Cardiac muscle cell (in vitro differentiated cells and primary cell): ENCODE measurements around the gene TMEM39A. TPM values are rescaled to one million over a fixed set of nuclear protein-coding genes. Genes with fewer than 3 reads are reported as not detected.

Experiments
- DNase-seq, 2 donors: peaks; one replicate each; pipeline versions ENCODE4 v3.0.0 to v3.0.0-alpha.2; 2010 to 2017; ENCODE audit warnings: low read depth in 1 of 2, low spot score in 1 of 2
- H3K27ac ChIP-seq: fragments of 200-600 bp; sonication (generic); 2 replicates; pipeline ENCODE4 v1.5.1; 2016
- H3K27me3 ChIP-seq: fragments of 200-600 bp; sonication (generic); 2 replicates; pipeline ENCODE4 v1.6.0; 2016; ENCODE audit warnings: control low read depth
- H3K36me3 ChIP-seq: fragments of 200-600 bp; sonication (generic); 2 replicates; pipeline ENCODE4 v1.5.1; 2016; ENCODE audit warnings: control low read depth
- H3K4me1 ChIP-seq: fragments of 200-600 bp; sonication (generic); 2 replicates; pipeline ENCODE4 v1.8.1; 2017; ENCODE audit warnings: low read depth, mild to moderate bottlenecking, mixed run types
- H3K4me3 ChIP-seq: fragments of 200-600 bp; sonication (generic); 2 replicates; pipeline ENCODE4 v1.5.1; 2016; ENCODE audit warnings: mild to moderate bottlenecking
- H3K9me3 ChIP-seq: fragments of 200-600 bp; sonication (generic); 2 replicates; pipeline ENCODE4 v1.5.1; 2017; ENCODE audit warnings: low read depth, mild to moderate bottlenecking, control low read depth
- CTCF ChIP-seq: IDR thresholded peaks from 2 replicates; pipeline ENCODE4 v1.5.1; 2012; ENCODE audit warnings: low read depth, mild to moderate bottlenecking, low read length
- polyA plus RNA-seq: library from polyadenylated mRNA; unstranded; fragments of >200 nt; fragmentation: Nextera tagmentation; extraction: Ambion mirVana; gene quantifications from 2 replicates; pipeline ENCODE4 v1.2.1, GENCODE V29; 2016
- total RNA-seq: library from RNA; depleted of rRNA; stranded (reverse); fragments of >200 nt; gene quantifications from 2 replicates; pipeline ENCODE4 v1.2.3, GENCODE V29; 2016

TMEM39A gene
- total and polyA plus RNA-seq, 2 experiments from 2014 or later, result 21.5 to 48.8 TPM

DNA sequence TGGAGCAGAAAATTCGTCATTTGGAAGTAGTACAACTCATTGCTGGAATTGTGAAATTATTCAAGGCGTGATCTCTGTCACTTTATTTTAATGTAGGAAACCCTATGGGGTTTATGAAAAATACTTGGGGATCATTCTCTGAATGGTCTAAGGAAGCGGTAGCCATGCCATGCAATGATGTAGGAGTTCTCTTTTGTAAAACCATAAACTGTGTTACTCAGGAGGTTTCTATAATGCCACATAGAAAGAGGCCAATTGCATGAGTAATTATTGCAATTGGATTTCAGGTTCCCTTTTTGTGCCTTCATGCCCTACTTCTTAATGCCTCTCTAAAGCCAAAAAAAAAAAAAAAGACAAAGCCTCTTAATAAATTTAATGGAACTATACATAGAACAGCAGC lies 29.4 kb upstream of the TMEM39A start:
- Histone ChIP-seq H3K4me1 (no peaks in the 10 kb centered on the region), H3K4me3 (no peak overlapping the region), H3K9me3 (no peaks in the 10 kb centered on the region), H3K36me3 (peaks cover 10% of the 10 kb centered on the region), H3K27me3 (no peaks in the 10 kb centered on the region), H3K27ac (no peak overlapping the region)
- no peak for DNase-seq
- TF ChIP-seq CTCF, result no peak

GRCh38 chr3:119492128-119492527 lies 28.7 kb upstream of the TMEM39A start:
- no peaks in the 10 kb centered on the region for H3K9me3 ChIP-seq
- H3K4me1 ChIP-seq, result no peaks in the 10 kb centered on the region
- no peak overlapping the region for H3K4me3 ChIP-seq
- no peaks in the 10 kb centered on the region for H3K27me3 ChIP-seq
- peaks cover 11% of the 10 kb centered on the region for H3K36me3 ChIP-seq
- no peak for DNase-seq
- no peak overlapping the region for H3K27ac ChIP-seq
- TF ChIP-seq CTCF, result no peak

GRCh38 chr3:119490153-119490552 lies 26.7 kb upstream of the TMEM39A start:
- no peak for TF ChIP-seq CTCF
- H3K27me3 ChIP-seq, result no peaks in the 10 kb centered on the region
- H3K4me3 ChIP-seq, result no peak overlapping the region
- H3K9me3 ChIP-seq, result no peaks in the 10 kb centered on the region
- H3K4me1 ChIP-seq, result no peaks in the 10 kb centered on the region
- H3K36me3 ChIP-seq, result peaks cover 22% of the 10 kb centered on the region
- peak overlapping the region; percentile 30 for H3K27ac ChIP-seq
- DNase-seq, result peak in 1 of 2 donors; percentile 9

GRCh38 chr3:119485563-119485962 lies 22.1 kb upstream of the TMEM39A start:
- DNase-seq, result no peak
- H3K4me1 ChIP-seq, result no peaks in the 10 kb centered on the region
- peaks cover 25% of the 10 kb centered on the region for H3K36me3 ChIP-seq
- no peaks in the 10 kb centered on the region for H3K27me3 ChIP-seq
- no peaks in the 10 kb centered on the region for H3K9me3 ChIP-seq
- H3K27ac ChIP-seq, result no peak overlapping the region
- no peak for TF ChIP-seq CTCF
- H3K4me3 ChIP-seq, result no peak overlapping the region

DNA sequence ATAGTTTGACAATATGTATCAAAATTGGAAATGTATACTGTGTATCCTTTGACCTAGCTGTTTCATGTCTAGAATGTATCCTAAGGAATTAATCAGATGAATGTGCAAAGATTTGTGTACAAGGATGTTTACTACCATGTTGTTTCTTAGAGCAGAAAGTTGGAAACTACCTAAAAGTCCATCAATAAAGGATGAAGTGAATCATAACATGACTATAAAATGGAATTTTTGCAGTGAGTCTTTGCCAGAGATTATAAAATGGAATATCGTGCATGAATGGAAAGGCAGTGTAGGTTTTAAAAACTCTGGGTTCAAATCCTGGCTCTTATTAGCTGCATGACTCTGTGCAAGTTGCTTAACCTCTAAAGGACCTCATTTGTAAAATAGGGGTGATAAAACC lies 19.7 kb upstream of the TMEM39A start:
- no peak overlapping the region for H3K27ac ChIP-seq
- no peak overlapping the region for H3K4me3 ChIP-seq
- TF ChIP-seq CTCF, result no peak
- peaks cover 31% of the 10 kb centered on the region for H3K36me3 ChIP-seq
- H3K4me1 ChIP-seq, result no peaks in the 10 kb centered on the region
- no peaks in the 10 kb centered on the region for H3K27me3 ChIP-seq
- H3K9me3 ChIP-seq, result no peaks in the 10 kb centered on the region
- DNase-seq, result no peak

- Histone ChIP-seq H3K4me3 (no peak overlapping the region), H3K27ac (no peak overlapping the region), H3K4me1 (no peaks in the 10 kb centered on the region), H3K36me3 (peaks cover 24% of the 10 kb centered on the region), H3K27me3 (no peaks in the 10 kb centered on the region), H3K9me3 (no peaks in the 10 kb centered on the region)
- no peak for TF ChIP-seq CTCF
- no peak for DNase-seq
These were observed 17.7 kb upstream of the TMEM39A start for GRCh38 chr3:119481079-119481478.
